HFF-Myc (cell line): ENCODE results near the gene LPIN2.
"Not testable (repeated sequence)": the region's sequence is repeated elsewhere in the genome, so short reads cannot be mapped to it uniquely, and the experiment has no call there.

Experiments used
- DNase-seq: peaks from one replicate; pipeline ENCODE4 v3.0.0-alpha.2; 2011; ENCODE audit warnings: low read depth; ENCODE audit errors: extremely low read depth
- H3K4me3 ChIP-seq: replicated peaks from 2 replicates; pipeline ENCODE4 v1.5.1; 2011; ENCODE audit warnings: low read depth, mild to moderate bottlenecking, control low read depth, low read length
- TF ChIP-seq, protein P1 (sequence below): IDR thresholded peaks from 2 replicates; pipeline ENCODE4 v1.5.1; 2012; ENCODE audit warnings: mild to moderate bottlenecking, low read depth, low read length, control low read depth; ENCODE audit errors: missing control alignments

Gene LPIN2

GRCh38 chr18:3032721-3033120, 19.8 kb upstream of the LPIN2 start:
- H3K4me3 ChIP-seq, result no peak overlapping the region
- TF ChIP-seq, protein P1, sequence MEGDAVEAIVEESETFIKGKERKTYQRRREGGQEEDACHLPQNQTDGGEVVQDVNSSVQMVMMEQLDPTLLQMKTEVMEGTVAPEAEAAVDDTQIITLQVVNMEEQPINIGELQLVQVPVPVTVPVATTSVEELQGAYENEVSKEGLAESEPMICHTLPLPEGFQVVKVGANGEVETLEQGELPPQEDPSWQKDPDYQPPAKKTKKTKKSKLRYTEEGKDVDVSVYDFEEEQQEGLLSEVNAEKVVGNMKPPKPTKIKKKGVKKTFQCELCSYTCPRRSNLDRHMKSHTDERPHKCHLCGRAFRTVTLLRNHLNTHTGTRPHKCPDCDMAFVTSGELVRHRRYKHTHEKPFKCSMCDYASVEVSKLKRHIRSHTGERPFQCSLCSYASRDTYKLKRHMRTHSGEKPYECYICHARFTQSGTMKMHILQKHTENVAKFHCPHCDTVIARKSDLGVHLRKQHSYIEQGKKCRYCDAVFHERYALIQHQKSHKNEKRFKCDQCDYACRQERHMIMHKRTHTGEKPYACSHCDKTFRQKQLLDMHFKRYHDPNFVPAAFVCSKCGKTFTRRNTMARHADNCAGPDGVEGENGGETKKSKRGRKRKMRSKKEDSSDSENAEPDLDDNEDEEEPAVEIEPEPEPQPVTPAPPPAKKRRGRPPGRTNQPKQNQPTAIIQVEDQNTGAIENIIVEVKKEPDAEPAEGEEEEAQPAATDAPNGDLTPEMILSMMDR, result no peak

DNA sequence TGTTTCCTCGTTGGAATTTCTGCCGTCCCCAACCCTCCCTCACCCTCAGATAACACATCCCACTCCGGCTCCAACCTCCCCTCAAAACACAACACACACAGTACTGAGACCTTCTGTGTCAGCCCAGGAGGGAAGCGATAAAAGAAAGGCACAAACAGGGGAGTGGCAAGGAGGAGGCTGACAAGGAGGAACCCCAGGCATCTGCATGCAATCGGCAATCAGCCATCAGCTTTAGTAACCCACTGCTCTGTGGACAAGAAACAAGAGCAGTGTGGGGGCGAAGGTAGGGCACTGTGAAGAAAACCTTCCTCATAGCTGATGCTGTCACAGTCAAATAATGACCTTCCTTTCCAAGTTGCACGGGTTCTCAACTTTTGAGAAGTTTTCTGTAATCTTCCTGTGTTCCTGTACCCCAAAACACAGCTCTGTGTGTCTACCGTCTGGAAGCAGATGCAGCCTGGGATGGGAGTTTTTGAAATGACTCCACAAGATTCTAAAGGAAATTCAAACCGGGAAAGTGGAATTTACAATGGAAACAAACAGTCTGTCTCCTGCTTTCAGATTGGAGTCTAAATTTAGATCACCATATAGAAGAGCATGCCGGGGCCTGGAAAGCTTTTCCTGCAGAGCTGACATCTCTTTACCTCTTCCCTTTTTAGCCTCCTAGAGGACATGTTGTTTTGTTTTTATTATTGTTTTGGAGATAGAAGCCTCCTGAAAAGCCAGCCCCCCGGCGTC, 16.4 kb upstream of the LPIN2 start:
- no peak overlapping the region for H3K4me3 ChIP-seq
- no peak for DNase-seq
- TF ChIP-seq, protein P1, result no peak

More at GRCh38 chr18:3032721-3033120, 19.8 kb upstream of the LPIN2 start:
- DNase-seq, result no peak

DNA sequence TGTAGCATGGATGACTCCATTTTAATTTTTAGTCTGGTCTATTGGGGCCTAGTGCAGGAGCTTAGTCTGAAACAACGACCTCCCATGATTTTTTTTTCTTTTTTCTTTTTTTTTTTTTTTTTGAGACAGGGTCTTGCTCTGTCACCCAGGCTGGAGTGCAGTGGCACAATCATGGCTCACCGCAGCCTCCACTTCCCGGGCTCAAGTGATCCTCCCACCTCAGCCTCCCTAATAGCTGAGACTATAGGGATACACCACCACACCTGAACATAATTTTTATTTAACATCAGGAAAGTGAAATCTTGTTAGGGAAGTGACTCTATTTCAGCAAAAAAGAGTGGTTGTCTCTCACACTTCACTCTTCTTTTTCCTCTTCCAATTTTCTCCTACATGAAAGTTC, 15.2 kb upstream of the LPIN2 start:
- not testable (repeated sequence) for DNase-seq, H3K4me3 ChIP-seq

- no peak for DNase-seq
- TF ChIP-seq, protein P1, result no peak
- no peak overlapping the region for H3K4me3 ChIP-seq
Measured at GRCh38 chr18:3027370-3027891, 14.5 kb upstream of the LPIN2 start.

DNA sequence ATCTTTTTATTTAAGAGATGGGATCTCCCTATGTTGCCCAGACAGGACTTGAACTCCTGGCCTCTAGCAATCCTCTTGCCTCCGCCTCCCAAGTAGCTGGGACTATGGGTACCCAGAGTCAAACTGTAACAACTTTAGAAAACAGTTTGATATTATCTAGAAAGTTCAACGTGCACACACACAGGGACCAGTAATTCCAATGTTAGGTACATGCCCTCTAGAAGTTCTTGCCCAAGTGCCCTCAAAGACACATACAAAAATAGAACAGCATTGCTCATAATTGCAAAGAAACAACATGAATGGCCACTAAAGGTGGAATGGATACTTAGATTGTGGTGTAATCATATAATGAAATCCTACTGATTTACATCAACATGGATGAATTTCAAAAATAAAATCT, 12.6 kb upstream of the LPIN2 start:
- DNase-seq, result no peak
- H3K4me3 ChIP-seq, result no peak overlapping the region
- TF ChIP-seq, protein P1, result no peak

DNA sequence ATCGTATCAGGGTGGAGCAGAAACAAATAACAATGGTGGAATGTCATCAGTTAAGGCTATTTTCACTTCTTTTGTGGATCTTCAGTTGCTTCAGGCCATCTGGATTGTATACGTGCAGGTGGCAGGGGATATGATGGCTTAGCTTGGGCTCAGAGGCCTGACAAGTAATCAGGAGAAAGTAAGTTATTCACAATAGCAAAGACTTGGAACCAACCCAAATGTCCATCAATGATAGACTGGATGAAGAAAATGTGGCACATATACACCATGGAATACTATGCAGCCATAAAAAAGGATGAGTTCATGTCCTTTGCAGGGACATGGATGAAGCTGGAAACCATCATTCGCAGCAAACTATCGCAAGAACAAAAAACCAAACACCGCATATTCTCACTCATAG, 10.7 kb upstream of the LPIN2 start:
- DNase-seq, H3K4me3 ChIP-seq: not testable (repeated sequence)

DNA sequence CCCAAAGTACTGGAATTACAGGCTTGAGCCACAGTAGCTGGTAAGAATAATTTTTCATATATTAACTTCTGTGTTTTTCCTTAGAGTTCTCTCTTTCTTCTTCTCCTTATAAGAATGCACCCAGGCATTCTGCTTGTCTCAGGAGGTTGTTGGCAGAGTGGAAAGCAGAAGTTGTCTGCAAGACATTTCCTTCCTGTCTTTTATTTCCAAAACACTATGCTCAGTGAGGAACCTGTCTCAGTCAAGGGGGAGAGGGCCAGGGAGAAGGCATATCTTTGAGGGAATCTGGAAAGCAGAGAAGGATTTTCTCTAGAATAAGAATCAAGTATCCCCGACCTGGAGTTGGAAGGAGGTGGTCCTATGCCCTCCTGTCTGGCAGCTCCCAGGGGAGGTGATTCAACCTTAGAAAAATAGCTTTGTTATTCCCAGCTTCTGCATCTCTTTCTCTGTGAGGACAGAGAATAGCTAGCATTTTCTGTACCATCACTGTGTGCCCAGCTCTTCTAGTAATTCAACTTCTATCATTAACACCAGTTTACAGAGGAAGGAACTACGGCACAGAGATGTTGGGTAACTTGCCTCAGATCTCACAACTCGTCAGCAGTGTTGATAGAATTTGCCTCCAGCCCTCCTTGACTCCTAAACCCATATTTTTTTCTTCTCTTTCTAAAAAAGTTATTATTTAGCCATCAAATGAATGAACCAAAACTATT, 3.8 kb upstream of the LPIN2 start:
- TF ChIP-seq, protein P1, result no peak
- DNase-seq, result no peak
- H3K4me3 ChIP-seq, result no peak overlapping the region
